ENCODE measurements around the gene ZNF185.

Gene ZNF185

DNA sequence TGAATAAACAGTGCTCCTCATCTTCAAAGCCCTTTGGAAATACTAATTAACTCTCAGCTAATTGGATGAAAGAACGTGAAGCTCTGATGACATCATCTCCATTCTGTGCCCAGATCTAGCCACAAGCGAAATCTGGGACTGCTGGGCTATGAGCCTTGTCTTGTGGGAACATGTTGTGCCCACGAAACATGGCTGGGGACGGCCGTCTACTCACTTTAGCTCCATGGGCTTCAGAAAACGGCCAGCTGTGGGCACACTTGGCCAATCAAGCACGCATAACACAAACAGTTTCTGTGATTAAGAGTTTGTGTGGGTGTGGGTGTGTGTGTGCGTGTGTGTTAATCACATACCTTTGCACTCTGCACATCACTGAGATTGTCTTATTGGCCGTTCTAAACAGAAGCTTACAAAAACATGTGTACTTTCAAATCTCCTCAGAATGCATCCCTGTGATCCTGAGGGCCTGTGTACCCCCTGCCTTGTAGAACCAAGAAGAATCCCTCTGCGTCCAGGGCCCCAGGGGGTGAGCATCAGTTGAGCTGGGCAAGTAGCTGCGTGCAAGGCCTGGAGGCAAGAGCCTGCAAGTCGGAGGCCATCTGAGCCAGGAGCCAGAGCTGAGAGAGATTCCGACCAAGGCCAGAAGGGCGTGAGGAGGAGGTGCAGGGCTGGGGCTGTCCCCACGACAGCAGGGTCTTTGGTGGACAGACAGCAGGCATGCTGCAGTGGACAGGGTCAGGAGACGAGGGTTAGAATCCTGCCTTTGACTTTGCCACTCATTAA is 18.7 kb upstream of the ZNF185 start:
- no peak overlapping the region for H3K4me3 ChIP-seq (ENCODE audit: low read depth, low read length)
- TF ChIP-seq, protein P1, sequence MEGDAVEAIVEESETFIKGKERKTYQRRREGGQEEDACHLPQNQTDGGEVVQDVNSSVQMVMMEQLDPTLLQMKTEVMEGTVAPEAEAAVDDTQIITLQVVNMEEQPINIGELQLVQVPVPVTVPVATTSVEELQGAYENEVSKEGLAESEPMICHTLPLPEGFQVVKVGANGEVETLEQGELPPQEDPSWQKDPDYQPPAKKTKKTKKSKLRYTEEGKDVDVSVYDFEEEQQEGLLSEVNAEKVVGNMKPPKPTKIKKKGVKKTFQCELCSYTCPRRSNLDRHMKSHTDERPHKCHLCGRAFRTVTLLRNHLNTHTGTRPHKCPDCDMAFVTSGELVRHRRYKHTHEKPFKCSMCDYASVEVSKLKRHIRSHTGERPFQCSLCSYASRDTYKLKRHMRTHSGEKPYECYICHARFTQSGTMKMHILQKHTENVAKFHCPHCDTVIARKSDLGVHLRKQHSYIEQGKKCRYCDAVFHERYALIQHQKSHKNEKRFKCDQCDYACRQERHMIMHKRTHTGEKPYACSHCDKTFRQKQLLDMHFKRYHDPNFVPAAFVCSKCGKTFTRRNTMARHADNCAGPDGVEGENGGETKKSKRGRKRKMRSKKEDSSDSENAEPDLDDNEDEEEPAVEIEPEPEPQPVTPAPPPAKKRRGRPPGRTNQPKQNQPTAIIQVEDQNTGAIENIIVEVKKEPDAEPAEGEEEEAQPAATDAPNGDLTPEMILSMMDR (conservative IDR thresholded peaks at IDR 0.05; ENCODE audit: low read depth, low read length), result no peak
- DNase-seq (ENCODE audit: low read depth), result no peak

DNA sequence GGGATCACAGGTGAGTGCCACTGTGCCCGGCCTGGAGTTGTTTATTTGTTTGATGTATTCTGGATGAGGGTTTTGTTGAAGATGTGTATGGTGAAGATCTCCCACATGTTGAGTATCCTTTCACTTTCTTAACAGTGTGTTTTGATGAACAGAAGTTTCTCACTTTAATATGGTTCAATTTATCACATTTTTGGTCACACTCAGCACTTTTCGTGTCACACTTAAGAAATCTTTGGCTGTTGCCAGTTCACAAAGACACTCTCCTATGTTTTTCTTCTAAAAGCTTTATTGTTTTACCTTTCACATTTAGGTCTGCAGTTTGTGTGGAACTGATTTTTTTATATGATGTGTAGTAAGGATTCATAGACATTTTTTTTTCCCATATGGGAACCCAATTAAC is 16.6 kb upstream of the ZNF185 start:
- TF ChIP-seq, protein P1 (conservative IDR thresholded peaks at IDR 0.05; ENCODE audit: low read depth, low read length), result no peak

DNA sequence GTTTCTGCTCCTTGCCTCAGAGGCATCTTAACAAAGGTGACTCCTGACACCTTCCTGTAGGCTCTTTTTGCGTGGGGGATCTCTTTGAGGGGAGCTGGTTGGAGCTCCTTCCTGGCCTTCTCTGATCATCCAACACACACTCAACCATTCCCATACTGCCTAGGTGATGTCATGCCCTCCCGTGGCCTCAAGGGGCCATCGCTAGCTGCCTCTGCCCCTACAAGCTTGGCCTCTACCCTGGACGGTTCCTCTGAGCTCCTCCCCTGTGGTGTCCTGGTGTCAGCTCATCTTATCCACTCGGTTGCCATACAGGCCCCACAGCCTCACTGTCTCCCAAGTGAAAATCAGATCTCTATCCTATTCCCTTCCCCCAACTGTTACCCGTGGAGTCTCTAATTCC is 13.7 kb upstream of the ZNF185 start:
- TF ChIP-seq, protein P1 (conservative IDR thresholded peaks at IDR 0.05; ENCODE audit: low read depth, low read length), result no peak

More for the DNA sequence above, 16.6 kb upstream of the ZNF185 start:
- no peak overlapping the region for H3K4me3 ChIP-seq (ENCODE audit: low read depth, low read length)
- DNase-seq (ENCODE audit: low read depth), result no peak

DNA sequence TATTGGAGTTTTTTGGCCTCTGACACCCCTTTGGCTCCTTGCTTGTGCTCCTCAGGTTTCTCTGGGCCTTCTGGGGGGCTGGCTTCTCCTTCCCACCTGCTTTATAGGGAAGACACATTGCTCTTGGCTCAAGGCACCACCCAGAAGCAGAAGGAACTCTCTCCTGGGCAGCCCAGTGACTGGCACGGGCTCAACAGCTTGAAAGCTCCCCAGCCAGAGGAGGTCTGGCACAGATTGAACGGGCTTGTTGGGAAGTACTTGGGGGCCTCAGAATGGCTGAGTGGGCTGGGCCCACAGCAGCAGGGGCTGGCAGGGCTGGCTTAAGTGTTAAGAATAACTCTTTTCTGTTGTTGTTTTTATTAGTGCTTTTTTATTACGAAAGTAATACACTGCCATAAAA is 11.2 kb upstream of the ZNF185 start:
- TF ChIP-seq, protein P1 (conservative IDR thresholded peaks at IDR 0.05; ENCODE audit: low read depth, low read length), result no peak
- H3K4me3 ChIP-seq (ENCODE audit: low read depth, low read length), result no peak overlapping the region
- DNase-seq (ENCODE audit: low read depth), result no peak

More for the DNA sequence above, 13.7 kb upstream of the ZNF185 start:
- no peak overlapping the region for H3K4me3 ChIP-seq (ENCODE audit: low read depth, low read length)
- no peak for DNase-seq (ENCODE audit: low read depth)

DNA sequence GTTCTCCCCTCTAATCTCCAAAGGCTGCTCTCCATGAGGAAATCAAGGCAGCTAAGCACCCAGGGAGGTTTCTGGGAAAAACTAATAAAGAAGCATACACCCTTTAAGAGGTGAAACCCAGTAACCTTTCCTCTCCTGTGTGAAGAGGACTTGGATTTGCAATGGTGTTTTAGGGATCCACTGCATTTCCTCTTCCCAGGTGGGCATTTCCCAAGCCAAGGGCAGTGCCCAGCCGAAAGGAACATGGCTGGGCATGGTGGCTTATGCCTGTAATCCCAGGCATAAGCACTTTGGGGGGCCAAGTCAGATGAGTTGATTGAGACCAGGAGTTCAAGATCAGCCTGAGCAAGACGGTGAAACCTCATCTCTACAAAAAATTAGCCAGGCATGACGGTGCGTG is 5.4 kb upstream of the ZNF185 start:
- H3K4me3 ChIP-seq (ENCODE audit: low read depth, low read length), result no peak overlapping the region
- no peak for DNase-seq (ENCODE audit: low read depth)
- TF ChIP-seq, protein P1 (conservative IDR thresholded peaks at IDR 0.05; ENCODE audit: low read depth, low read length), result no peak

DNA sequence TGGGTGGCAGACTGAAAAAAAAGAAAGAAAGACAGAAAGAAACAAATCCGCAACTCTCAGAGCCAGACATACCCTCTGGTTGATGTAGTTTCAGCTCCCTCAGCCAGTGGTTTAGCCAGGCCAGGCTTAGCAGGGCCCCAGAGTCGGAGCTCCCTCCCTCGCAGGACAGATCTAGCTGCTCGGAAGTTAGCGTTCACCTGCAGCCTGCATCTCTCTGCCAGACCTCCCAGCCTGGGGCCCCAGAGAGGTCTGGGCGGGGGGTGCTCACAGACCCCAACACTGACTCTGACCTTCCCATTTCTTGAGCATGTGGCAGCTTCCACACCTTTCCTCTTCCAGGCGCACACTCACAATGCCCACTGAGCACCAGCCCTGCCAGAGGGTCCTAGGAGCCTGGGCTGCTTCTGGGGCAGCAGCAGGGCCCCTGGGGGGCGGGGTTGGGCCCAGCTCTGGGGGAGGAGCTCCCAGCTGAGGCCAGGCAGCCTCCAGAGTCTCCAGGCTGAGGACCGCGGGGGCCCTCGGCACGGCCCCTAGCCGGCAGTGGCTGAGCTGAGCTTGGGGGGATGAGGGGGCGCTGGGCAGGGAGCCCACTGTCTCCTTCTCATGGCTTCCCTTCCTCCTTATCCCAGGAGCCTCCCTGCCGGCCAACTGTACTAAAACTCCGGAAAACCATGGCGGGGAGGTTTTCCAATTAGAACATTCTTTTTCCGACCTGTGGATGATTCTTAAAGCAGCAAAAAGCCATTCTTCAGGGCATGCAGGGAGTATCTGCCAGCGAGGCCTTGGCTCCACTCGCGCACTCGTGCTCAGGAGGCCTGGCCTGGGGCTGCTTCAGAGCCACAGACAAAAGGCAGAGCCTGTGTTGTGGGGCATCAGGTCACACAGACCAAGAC is 4.6 kb upstream of the ZNF185 start:
- no peak overlapping the region for H3K4me3 ChIP-seq (ENCODE audit: low read depth, low read length)
- no peak for DNase-seq (ENCODE audit: low read depth)
- TF ChIP-seq, protein P1 (conservative IDR thresholded peaks at IDR 0.05; ENCODE audit: low read depth, low read length), result no peak

Measured in choroid plexus epithelial cell (primary cell).